Endothelial cell of umbilical vein (primary cell): ENCODE data around the gene ALK. TPM values are rescaled to one million over a fixed set of nuclear protein-coding genes. Genes with fewer than 3 reads are reported as not detected.

Experiments
- BruUV-seq: library from RNA; stranded (reverse); fragments of 400-500 nt; replicated peaks from 2 replicates; lab custom pipeline; 2021; lab: Mats Ljungman, UMichigan
- CTCF ChIA-PET: fragments of 300-600, 350-600 bp; sonication (Branson Sonifier 250); formaldehyde crosslinking; loops from one replicate; lab custom pipeline; 2021; ENCODE audit warnings: antibody characterized with exemption, inconsistent platforms; lab: Charles Lee
- POLR2A ChIA-PET: fragments of 300-600, 350-600 bp; sonication (Branson Sonifier 250); formaldehyde crosslinking; loops from one replicate; lab custom pipeline; 2021; ENCODE audit warnings: antibody characterized with exemption, inconsistent platforms; lab: Charles Lee
- DNase-seq: peaks from one replicate; pipeline ENCODE4 v3.0.0-alpha.2; 2011; ENCODE audit warnings: low read depth, low spot score
- FAIRE-seq: peaks from 2 replicates; lab custom pipeline; 2011; peaks lifted over from hg19 to GRCh38; lab: Jason Lieb, UNC
- H2AFZ ChIP-seq: 2 replicates; pipeline ENCODE4 v1.6.0; 2012; ENCODE audit warnings: low read depth, low read length, control low read depth, inconsistent platforms
- H3K27ac ChIP-seq: 2 replicates; pipeline ENCODE4 v1.5.1; 2011; ENCODE audit warnings: low read depth, mild to moderate bottlenecking, control low read depth, low read length, moderate library complexity; ENCODE audit not compliant: insufficient read depth
- H3K27me3 ChIP-seq, 2 experiments: 2 replicates each; pipeline versions ENCODE4 v1.6.0 to v1.6.1; 2011; ENCODE audit warnings: low read length in 2 of 2, mixed read lengths in 1 of 2; ENCODE audit not compliant: control insufficient read depth in 2 of 2, insufficient read depth in 2 of 2
- H3K36me3 ChIP-seq, 2 experiments: 2 replicates in 1 of 2; 3 replicates in 1 of 2; pipeline ENCODE4 v1.5.1; 2011; ENCODE audit warnings: low read length in 2 of 2, mild to moderate bottlenecking in 1 of 2, moderate library complexity in 1 of 2; ENCODE audit not compliant: control insufficient read depth in 2 of 2, insufficient read depth in 2 of 2; ENCODE audit errors: extremely low read depth in 1 of 2
- H3K4me1 ChIP-seq: 3 replicates; pipeline ENCODE4 v1.5.1; 2011; ENCODE audit warnings: mild to moderate bottlenecking, low read length; ENCODE audit not compliant: control insufficient read depth, insufficient read depth; ENCODE audit errors: extremely low read depth
- H3K4me2 ChIP-seq: 2 replicates; pipeline ENCODE4 v1.6.1; 2011; ENCODE audit warnings: low read length, control low read depth, mixed read lengths; ENCODE audit not compliant: insufficient read depth
- H3K4me3 ChIP-seq, 3 experiments: fragments of 200-600 bp in 1 of 3; sonication (generic), shearing (Covaris generic) in 1 of 3; replicated peaks in 1 of 3; 2 replicates each; pipeline ENCODE4 v1.5.1; 2011 to 2016; ENCODE audit warnings: control low read depth in 3 of 3, low read length in 3 of 3, mild to moderate bottlenecking in 2 of 3, inconsistent platforms in 1 of 3, low read depth in 1 of 3, moderate library complexity in 1 of 3; ENCODE audit not compliant: insufficient read depth in 1 of 3
- H3K79me2 ChIP-seq: 2 replicates; pipeline ENCODE4 v1.6.0; 2012; ENCODE audit warnings: low read length, inconsistent platforms; ENCODE audit not compliant: control insufficient read depth, insufficient read depth
- H3K9ac ChIP-seq: replicated peaks from 2 replicates; pipeline ENCODE3; 2011; ENCODE audit warnings: low read length, control low read depth; ENCODE audit not compliant: insufficient read depth; ENCODE audit errors: extremely low read depth
- H3K9me1 ChIP-seq: replicated peaks from 3 replicates; pipeline ENCODE4 v1.6.0; 2011; ENCODE audit warnings: mild to moderate bottlenecking, low read length; ENCODE audit not compliant: control insufficient read depth, insufficient read depth; ENCODE audit errors: extremely low read depth
- H3K9me3 ChIP-seq: replicated peaks from 2 replicates; pipeline ENCODE4 v1.5.1; 2012; ENCODE audit warnings: low read length, inconsistent platforms; ENCODE audit not compliant: control insufficient read depth, insufficient read depth
- H4K20me1 ChIP-seq: replicated peaks from 2 replicates; pipeline ENCODE3; 2011; ENCODE audit warnings: mild to moderate bottlenecking, low read length; ENCODE audit not compliant: control insufficient read depth, insufficient read depth; ENCODE audit errors: extremely low read depth
- EZH2 ChIP-seq: IDR thresholded peaks from 2 replicates; pipeline ENCODE4 v1.6.1; 2012; ENCODE audit warnings: borderline replicate concordance, low read depth, mild to moderate bottlenecking, moderate library complexity, low read length, inconsistent platforms; ENCODE audit not compliant: severe bottlenecking
- GATA2 ChIP-seq: IDR thresholded peaks from 2 replicates; pipeline ENCODE4 v1.7.0; 2011; ENCODE audit warnings: low read depth, mild to moderate bottlenecking, moderate library complexity, mixed read lengths, low read length; ENCODE audit not compliant: insufficient read length, insufficient read depth
- JUN ChIP-seq: IDR thresholded peaks from 2 replicates; pipeline ENCODE4 v1.6.1; 2011; ENCODE audit warnings: borderline replicate concordance, low read depth; ENCODE audit not compliant: insufficient read length, insufficient read depth
- POLR2A ChIP-seq: IDR thresholded peaks from 2 replicates; pipeline ENCODE4 v1.6.1; 2012; ENCODE audit warnings: low read depth, mild to moderate bottlenecking, control low read depth, low read length
- POLR2AphosphoS5 ChIP-seq: IDR thresholded peaks from 2 replicates; pipeline ENCODE4 v1.6.1; 2012; ENCODE audit warnings: low read depth, mild to moderate bottlenecking, control low read depth, low read length, moderate library complexity; ENCODE audit not compliant: insufficient read depth
- dilution Hi-C: fragments of 300-500 bp; cut with MboI; formaldehyde crosslinking; loops from one replicate; pipeline ENCODE4 v1.15.0; 2019; ENCODE audit warnings: low sequenced_read_pairs; ENCODE audit not compliant: extremely low pct_ligation_motif_present
- intact Hi-C: fragments of 100-400 bp; cut with micrococcal nuclease; formaldehyde crosslinking; loops from one replicate; pipeline ENCODE4 v1.10.0; 2022
- polyA plus RNA-seq, 4 experiments: library from polyadenylated mRNA; depleted of rRNA in 3 of 4; stranded (reverse) in 3 of 4; unstranded in 1 of 4; fragments of >200 nt; gene quantifications; 2 replicates each; pipeline versions ENCODE4 v1.2.1 to v1.2.3, GENCODE V29; 2011 to 2012; ENCODE audit warnings: missing spikeins in 1 of 4
- total RNA-seq: library from RNA; stranded (reverse); gene quantifications from 2 replicates; pipeline ENCODE4 v1.2.3, GENCODE V29; 2021
- TF ChIP-seq, protein P1 (sequence below): IDR thresholded peaks from 2 replicates; pipeline ENCODE4 v1.6.1; 2011; ENCODE audit not compliant: insufficient read depth, insufficient read length
- TF ChIP-seq, protein P2 (sequence below), 2 donors: IDR thresholded peaks; 1 replicate in 1 of 2; 2 replicates in 1 of 2; pipeline ENCODE4 v1.5.1; 2011; ENCODE audit warnings: low read length in 2 of 2, mild to moderate bottlenecking in 2 of 2, moderate library complexity in 2 of 2, control low read depth in 1 of 2, inconsistent platforms in 1 of 2, low read depth in 1 of 2; ENCODE audit not compliant: insufficient read depth in 1 of 2; ENCODE audit errors: extremely low read depth in 1 of 2

The ALK gene
- total and polyA plus RNA-seq, 2 donors (not counting 3 experiments of a cell fraction or from before 2014, with no cell fraction given) = not detected

DNA sequence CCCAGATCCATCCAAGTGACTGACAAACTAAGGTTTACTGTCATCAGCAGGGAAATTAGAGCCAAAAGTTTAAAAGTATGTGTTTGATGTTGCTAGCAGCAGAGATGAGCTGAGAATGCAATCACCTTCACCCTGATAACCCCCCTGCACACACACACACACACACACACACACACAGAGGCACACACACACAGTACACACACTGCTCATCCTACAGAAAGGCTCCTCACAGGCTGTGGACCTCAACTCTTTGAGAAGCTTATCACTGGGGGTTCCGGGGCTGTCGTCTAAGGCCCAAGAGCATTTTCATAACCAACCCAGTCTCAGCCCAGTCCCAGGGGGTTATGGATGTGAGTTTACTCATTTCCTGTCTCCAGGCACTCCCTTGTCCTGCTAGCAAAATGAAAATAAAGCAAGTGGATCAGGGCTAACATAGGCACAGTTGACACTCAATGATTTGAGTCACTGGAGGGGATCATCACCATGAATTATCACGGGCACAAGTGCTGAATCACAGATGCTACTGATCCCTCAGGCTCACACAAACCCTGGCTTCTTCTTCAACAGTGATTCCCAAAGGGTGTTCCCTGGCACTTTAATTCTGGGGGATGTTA is 76.6 kb downstream of the ALK start:
- DNase-seq (no peak), FAIRE-seq (no peak)
- Histone ChIP-seq H3K4me3 (no peak overlapping the region), H3K9me1 (no peaks in the 10 kb centered on the region), H3K9ac (no peak overlapping the region), H3K36me3 (no peaks in the 10 kb centered on the region), H3K4me2 (no peak overlapping the region), H3K4me1 (no peaks in the 10 kb centered on the region), H3K79me2 (no peaks in the 10 kb centered on the region), H3K27ac (no peak overlapping the region), H3K9me3 (no peaks in the 10 kb centered on the region), H2AFZ (no peak overlapping the region), H3K27me3 (no peaks in the 10 kb centered on the region), H4K20me1 (no peaks in the 10 kb centered on the region)
- ChIA-PET CTCF (no interaction called here), POLR2A (no interaction called here)
- intact Hi-C loops (no loop called here), dilution Hi-C loops (no loop called here)
- TF ChIP-seq POLR2AphosphoS5 = no peak
- TF ChIP-seq, protein P1, sequence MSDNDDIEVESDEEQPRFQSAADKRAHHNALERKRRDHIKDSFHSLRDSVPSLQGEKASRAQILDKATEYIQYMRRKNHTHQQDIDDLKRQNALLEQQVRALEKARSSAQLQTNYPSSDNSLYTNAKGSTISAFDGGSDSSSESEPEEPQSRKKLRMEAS = no peak
- no peak for TF ChIP-seq POLR2A
- TF ChIP-seq EZH2 = no peak
- no peak for TF ChIP-seq JUN
- TF ChIP-seq, protein P2, sequence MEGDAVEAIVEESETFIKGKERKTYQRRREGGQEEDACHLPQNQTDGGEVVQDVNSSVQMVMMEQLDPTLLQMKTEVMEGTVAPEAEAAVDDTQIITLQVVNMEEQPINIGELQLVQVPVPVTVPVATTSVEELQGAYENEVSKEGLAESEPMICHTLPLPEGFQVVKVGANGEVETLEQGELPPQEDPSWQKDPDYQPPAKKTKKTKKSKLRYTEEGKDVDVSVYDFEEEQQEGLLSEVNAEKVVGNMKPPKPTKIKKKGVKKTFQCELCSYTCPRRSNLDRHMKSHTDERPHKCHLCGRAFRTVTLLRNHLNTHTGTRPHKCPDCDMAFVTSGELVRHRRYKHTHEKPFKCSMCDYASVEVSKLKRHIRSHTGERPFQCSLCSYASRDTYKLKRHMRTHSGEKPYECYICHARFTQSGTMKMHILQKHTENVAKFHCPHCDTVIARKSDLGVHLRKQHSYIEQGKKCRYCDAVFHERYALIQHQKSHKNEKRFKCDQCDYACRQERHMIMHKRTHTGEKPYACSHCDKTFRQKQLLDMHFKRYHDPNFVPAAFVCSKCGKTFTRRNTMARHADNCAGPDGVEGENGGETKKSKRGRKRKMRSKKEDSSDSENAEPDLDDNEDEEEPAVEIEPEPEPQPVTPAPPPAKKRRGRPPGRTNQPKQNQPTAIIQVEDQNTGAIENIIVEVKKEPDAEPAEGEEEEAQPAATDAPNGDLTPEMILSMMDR (IDR thresholded peaks at IDR 0.05; ENCODE audit: extremely low read depth in 1 of 2, insufficient read depth in 1 of 2, low read depth in 1 of 2, low read length in 2 of 2) = no peak
- TF ChIP-seq GATA2 = no peak
- BruUV-seq = no TSS peak
